Activated naive CD8-positive, alpha-beta T cell treated with anti-CD3 and anti-CD28 coated beads for 36 hours (primary cell): ENCODE results near the gene RESF1. TPM values are rescaled to one million over a fixed set of nuclear protein-coding genes. Genes with fewer than 3 reads are reported as not detected.
A peak's percentile ranks its signal among the peaks of the same experiment; 100 is the strongest.
"Not testable (repeated sequence)": the region's sequence is repeated elsewhere in the genome, so short reads cannot be mapped to it uniquely, and the experiment has no call there.

ENCODE experiments used
- DNase-seq: peaks from one replicate; pipeline ENCODE4 v3.0.0; 2021
- H3K27ac Mint-ChIP-seq: one replicate; pipeline ENCODE4 v1.8.0; 2022; ENCODE audit warnings: mild to moderate bottlenecking, moderate library complexity, mixed read lengths
- H3K27me3 Mint-ChIP-seq: one replicate; pipeline ENCODE4 v1.8.0; 2022; ENCODE audit warnings: mild to moderate bottlenecking, mixed read lengths
- H3K36me3 Mint-ChIP-seq: one replicate; pipeline ENCODE4 v1.8.0; 2021; ENCODE audit warnings: mild to moderate bottlenecking, mixed read lengths
- H3K4me1 Mint-ChIP-seq: one replicate; pipeline ENCODE4 v1.8.0; 2021; ENCODE audit warnings: mixed read lengths
- H3K4me3 Mint-ChIP-seq: one replicate; pipeline ENCODE4 v1.8.0; 2022; ENCODE audit warnings: mild to moderate bottlenecking, moderate library complexity, mixed read lengths
- H3K9me3 Mint-ChIP-seq: one replicate; pipeline ENCODE4 v1.8.0; 2022; ENCODE audit warnings: mixed read lengths
- total RNA-seq, 2 experiments: library from RNA; stranded (reverse); gene quantifications; one replicate each; pipeline ENCODE4 v1.2.3, GENCODE V29; 2021

The RESF1 gene, protein sequence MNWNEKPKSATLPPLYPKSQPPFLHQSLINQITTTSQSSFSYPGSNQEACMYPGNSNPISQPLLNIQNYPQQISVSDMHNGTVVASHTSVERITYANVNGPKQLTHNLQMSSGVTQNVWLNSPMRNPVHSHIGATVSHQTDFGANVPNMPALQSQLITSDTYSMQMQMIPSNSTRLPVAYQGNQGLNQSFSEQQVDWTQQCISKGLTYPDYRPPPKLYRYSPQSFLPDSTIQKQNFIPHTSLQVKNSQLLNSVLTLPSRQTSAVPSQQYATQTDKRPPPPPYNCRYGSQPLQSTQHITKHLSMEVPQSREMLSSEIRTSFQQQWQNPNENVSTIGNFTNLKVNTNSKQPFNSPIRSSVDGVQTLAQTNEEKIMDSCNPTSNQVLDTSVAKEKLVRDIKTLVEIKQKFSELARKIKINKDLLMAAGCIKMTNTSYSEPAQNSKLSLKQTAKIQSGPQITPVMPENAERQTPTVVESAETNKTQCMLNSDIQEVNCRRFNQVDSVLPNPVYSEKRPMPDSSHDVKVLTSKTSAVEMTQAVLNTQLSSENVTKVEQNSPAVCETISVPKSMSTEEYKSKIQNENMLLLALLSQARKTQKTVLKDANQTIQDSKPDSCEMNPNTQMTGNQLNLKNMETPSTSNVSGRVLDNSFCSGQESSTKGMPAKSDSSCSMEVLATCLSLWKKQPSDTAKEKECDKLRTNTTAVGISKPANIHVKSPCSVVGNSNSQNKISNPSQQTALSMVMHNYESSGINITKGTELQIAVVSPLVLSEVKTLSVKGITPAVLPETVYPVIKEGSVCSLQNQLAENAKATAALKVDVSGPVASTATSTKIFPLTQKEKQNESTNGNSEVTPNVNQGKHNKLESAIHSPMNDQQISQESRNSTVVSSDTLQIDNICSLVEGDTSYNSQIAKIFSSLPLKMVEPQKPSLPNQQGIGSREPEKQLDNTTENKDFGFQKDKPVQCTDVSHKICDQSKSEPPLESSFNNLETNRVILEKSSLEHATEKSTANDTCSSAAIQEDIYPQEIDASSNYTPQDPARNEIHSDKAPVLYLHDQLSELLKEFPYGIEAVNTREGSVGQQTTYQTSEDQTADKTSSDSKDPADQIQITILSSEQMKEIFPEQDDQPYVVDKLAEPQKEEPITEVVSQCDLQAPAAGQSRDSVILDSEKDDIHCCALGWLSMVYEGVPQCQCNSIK (N-terminal part only)
- total RNA-seq = 10 to 100 TPM; 76.5 to 79.1 TPM

DNA sequence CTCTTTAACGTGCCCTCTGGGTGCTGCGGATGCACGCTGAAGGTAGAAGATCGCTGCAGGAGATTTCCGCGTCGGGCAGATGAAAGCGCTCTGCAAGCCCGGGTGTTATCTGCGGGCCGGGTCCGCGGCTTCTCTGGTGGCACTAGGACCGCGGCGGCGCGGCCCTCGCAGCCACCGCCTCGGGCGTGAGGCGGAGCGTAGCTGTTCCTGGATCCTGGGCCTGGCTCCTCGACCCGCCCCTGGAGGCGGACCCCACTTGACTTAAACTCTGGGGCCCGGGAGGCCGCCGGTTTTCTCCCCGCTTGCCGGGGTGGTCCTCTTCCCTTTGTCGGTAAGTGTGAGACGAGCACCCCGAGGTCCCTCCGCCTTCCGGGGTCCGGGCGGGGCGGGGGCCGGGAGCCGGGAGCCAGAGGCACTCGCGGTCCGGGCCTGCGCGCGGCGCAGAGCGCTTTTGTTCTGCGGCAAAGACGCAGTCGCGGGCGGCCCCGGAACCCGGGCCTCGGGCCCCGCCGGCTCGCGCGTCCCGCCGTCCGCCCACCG is at the start of gene RESF1:
RESF1 (plus strand) TSS at position 255 of the 540 bp plus-strand sequence. CDS start 21,541 bp downstream, outside the sequence.
- H3K9me3 Mint-ChIP-seq = peaks cover 10% of the 10 kb centered on the region
- peak; percentile 86 for DNase-seq
- peaks cover 65% of the 10 kb centered on the region for H3K36me3 Mint-ChIP-seq

DNA sequence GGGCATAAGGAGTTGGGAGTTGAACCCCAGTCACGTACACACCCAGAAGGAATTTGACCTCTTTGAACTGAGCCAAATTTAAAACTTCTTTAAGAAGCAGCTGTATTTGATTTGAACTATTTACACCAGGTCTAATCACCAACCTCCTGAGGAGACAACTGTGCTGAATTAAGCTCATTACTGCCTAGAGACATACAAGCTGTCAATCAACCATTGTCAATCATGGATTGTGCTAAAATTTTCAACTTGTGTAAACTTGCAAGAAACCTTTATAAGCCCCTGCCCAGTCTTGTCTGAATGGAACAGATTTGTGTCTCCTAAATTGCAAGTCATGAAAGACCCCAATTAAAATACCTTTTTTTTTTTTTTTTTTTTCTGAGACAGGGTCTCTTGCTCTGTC is 44.3 kb upstream of the RESF1 start:
- H3K36me3 Mint-ChIP-seq = peaks cover 17% of the 10 kb centered on the region
- H3K9me3 Mint-ChIP-seq = peaks cover 17% of the 10 kb centered on the region
- no peak overlapping the region for H3K27ac Mint-ChIP-seq
- no peaks in the 10 kb centered on the region for H3K27me3 Mint-ChIP-seq
- no peak overlapping the region for H3K4me3 Mint-ChIP-seq
- DNase-seq = no peak
- H3K4me1 Mint-ChIP-seq = peaks cover 3% of the 10 kb centered on the region

More for the DNA sequence above, at the start of gene RESF1:
- Mint-ChIP-seq H3K27me3 (no peaks in the 10 kb centered on the region), H3K4me3 (peak within 1 kb of the TSS; percentile 94), H3K4me1 (peaks cover 52% of the 10 kb centered on the region), H3K27ac (peak within 1 kb of the TSS; percentile 96)

DNA sequence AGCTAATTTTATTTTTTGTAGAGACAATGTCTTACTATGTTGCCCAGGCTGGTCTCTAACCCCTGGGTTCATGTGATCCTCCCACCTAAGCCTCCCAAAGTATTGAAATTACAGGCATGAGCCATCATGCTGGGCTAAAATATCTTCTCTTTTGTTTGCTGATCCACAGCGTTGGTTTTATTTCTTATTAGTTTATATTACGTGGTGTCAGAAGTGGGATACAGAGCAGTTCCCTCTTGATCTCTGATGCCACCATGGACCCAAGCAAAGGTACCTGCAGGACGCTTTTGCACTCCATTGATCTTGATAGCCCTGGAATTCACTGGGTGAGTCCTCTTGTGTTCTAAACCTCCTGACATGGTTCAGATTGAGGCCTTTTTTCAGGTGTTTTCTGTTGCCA is 43.8 kb upstream of the RESF1 start:
- H3K27me3 Mint-ChIP-seq = no peaks in the 10 kb centered on the region
- peaks cover 17% of the 10 kb centered on the region for H3K36me3 Mint-ChIP-seq
- H3K9me3 Mint-ChIP-seq = peaks cover 17% of the 10 kb centered on the region
- no peak overlapping the region for H3K27ac Mint-ChIP-seq
- H3K4me1 Mint-ChIP-seq = peaks cover 3% of the 10 kb centered on the region
- no peak overlapping the region for H3K4me3 Mint-ChIP-seq
- no peak for DNase-seq

DNA sequence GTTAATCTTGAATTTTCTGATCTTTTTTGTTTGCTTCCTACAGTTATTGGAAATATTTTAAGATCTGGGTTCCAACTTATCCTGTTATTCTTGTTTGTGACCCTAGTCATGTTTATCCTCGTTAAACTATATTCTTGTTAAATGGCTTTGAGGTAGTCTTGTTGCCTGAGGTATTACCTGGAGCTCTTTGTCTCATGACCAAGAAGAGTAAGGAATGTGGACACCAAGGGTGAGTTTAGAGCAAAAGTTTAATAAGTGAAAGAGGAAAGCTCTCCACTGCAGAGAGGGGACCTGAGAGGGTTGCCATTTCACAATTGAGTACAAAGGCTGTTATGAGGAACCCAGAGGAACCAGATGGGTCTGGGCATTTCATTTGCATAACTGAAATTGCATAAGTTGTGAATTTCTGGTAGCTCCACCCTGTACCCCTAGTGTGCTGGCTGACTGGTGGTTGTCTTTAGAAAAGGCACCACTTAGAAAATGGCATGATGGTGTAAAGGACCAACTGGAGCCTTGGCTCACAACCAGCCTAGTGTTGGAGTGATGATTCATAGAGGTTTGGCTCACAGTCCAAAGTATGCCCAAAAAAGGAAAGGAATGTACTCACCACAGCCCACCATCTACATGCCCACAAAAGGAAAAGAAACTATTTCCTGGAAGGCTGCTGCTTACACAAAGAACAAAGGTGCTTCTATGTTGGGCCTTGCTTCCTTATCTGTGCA is 36.7 kb upstream of the RESF1 start:
- Mint-ChIP-seq H3K9me3 (peaks cover 24% of the 10 kb centered on the region), H3K4me3 (no peak overlapping the region), H3K36me3 (peaks cover 28% of the 10 kb centered on the region), H3K4me1 (peaks cover 8% of the 10 kb centered on the region), H3K27ac (peak overlapping the region; percentile 49), H3K27me3 (no peaks in the 10 kb centered on the region)
- no peak for DNase-seq

DNA sequence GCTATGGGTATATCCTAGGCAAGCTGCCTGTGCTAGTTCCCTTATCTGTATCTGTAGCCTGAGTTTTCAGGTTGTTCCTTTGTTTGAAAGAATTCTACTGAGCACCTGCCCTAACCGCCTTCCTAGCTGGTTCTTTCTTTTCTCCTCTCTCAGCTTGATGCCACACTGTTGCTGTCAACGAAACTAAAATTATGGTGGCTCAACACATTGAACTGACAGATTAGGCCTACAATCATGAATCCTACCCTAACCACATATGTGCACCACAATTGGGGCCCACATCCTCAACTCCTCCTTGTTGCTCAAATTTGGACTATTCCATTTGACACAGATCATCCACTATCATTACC is 36.2 kb upstream of the RESF1 start:
- H3K4me3 Mint-ChIP-seq = no peak overlapping the region
- peak overlapping the region; percentile 49 for H3K27ac Mint-ChIP-seq
- H3K27me3 Mint-ChIP-seq = no peaks in the 10 kb centered on the region
- H3K36me3 Mint-ChIP-seq = peaks cover 29% of the 10 kb centered on the region
- H3K9me3 Mint-ChIP-seq = peaks cover 25% of the 10 kb centered on the region
- DNase-seq = no peak
- peaks cover 8% of the 10 kb centered on the region for H3K4me1 Mint-ChIP-seq

DNA sequence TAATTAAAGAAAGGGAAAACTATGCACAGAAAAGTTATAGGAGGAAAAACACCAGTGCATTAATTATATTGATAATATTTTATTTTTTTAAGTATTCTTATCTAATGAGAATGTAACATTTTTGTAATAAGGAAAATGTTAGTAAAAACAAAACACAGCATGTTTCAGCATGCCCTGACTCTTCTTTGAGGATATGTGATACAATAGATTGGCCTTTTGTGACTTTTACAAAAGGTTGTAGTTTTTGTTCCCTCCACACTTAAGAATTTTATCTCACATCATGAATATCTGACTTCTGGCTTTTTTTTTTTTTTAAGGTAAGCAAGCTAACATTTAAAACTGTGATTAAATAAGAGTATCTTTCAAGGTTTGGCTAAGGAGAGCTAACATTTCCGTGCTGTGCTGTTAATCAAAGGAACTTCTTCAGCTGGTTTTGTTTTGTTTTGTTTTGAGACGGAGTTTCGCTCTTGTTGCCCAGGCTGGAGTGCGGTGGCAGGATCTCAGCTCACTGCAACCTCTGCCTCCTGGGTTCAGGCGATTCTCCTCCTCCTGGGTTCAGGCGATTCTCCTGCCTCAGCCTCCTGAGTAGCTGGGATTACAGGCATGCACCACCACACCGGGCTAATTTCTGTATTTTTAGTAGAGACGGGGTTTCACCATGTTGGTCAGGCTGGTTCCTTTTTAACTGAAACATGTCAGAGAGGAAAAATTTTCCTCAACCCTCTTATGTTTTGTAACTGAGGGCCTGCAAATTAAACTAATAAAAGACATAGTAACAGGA is 30.8 kb upstream of the RESF1 start:
- H3K4me1 Mint-ChIP-seq = peaks cover 44% of the 10 kb centered on the region
- peak; percentile 25 for DNase-seq
- H3K4me3 Mint-ChIP-seq = peak overlapping the region; percentile 81
- peaks cover 33% of the 10 kb centered on the region for H3K9me3 Mint-ChIP-seq
- H3K36me3 Mint-ChIP-seq = peaks cover 44% of the 10 kb centered on the region
- peak overlapping the region; percentile 98 for H3K27ac Mint-ChIP-seq
- H3K27me3 Mint-ChIP-seq = no peaks in the 10 kb centered on the region

DNA sequence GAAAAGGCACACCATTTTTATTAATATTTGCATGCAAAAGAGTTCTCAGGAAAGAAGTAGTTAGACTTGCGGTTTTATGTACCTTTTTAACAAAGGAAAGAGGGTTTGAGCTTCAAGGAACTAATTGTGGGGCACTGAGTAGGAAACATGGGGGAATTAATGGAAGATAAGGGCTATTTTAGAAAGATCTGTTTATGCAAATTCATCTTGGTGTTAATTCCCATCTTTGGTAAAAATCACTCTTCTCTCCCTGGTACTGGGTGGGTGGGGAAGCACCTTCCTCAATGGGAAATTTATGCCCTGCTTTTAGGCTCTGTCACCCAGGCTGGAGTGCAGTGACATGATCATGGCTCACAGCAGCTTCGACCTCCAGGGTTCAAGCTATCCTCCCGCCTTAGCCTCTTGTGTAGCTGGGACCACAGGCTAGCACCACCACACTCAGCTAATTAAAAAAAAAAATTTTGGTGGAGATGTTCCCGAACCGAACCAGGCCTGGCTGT is 30.1 kb upstream of the RESF1 start:
- Mint-ChIP-seq H3K27me3 (no peaks in the 10 kb centered on the region), H3K36me3 (peaks cover 42% of the 10 kb centered on the region), H3K9me3 (peaks cover 34% of the 10 kb centered on the region), H3K4me1 (peaks cover 45% of the 10 kb centered on the region), H3K27ac (peak overlapping the region; percentile 98), H3K4me3 (peak overlapping the region; percentile 81)
- DNase-seq = peak; percentile 7

DNA sequence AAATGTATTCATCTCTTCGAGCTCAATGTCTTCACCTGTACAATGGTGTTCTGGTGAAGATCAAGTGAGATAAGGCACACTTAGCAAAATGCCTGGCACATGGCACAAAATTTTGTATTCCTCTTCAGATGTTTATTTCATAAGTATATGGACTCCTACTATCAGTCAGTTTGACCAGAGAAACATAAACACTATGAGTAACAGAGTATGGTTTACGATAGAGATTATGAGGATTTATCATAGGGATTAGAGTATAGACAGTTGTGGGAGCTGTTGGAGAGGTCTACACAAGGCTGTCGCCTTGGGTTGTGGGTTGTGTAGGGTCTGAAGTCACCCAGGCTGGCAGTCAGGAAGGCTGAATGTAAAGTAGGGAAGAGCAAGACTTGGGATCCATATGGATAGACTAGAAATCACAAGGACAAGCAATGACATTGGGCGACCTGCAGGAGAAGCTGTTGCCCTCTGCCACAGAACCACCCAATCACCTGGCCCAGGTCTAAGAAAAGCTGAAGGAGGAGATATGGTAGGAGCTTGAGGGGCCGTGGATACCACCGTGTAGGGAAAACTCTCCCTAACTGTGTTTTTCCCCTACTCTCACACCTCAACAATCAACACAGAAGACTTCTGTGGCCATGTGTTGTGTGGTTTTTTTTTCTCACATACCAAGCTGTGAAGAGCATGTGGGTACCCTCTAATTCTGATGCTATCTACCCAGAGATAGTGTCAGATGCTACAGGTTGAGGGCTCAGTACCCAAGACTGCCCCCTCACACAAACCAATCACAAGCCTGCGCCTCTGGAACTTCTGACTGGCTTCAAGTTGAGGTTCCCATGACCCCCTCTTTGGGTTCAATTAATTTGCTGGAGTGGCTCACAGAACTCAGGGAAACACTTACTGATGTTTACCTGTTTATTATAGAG is 27.2 kb upstream of the RESF1 start:
- Mint-ChIP-seq H3K36me3 (peaks cover 48% of the 10 kb centered on the region), H3K27me3 (no peaks in the 10 kb centered on the region), H3K4me3 (no peak overlapping the region), H3K4me1 (peaks cover 45% of the 10 kb centered on the region), H3K27ac (peak overlapping the region; percentile 2), H3K9me3 (peaks cover 38% of the 10 kb centered on the region)
- no peak for DNase-seq

DNA sequence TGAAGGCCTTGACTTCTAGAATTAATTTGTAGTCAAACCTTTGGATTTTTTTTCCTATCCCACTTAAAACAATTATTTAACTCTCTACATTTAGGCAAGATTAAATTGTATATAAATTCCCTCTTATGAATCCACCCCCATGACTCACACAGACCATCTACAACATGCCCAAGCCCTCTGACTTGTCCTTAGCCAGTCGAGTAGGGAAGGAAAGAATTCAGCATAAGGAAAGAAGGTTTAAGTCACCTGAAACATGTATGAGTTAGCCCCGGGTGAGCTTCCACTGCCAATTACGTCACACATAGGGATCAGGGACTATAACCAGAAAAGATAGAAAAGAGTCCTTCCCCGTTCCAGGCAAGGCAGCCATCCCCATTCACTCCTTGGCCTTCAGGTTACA is 14.9 kb upstream of the RESF1 start:
- Mint-ChIP-seq H3K27me3 (no peaks in the 10 kb centered on the region), H3K4me1 (no peaks in the 10 kb centered on the region), H3K36me3 (peaks cover 41% of the 10 kb centered on the region), H3K9me3 (peaks cover 23% of the 10 kb centered on the region), H3K4me3 (no peak overlapping the region), H3K27ac (no peak overlapping the region)
- no peak for DNase-seq

DNA sequence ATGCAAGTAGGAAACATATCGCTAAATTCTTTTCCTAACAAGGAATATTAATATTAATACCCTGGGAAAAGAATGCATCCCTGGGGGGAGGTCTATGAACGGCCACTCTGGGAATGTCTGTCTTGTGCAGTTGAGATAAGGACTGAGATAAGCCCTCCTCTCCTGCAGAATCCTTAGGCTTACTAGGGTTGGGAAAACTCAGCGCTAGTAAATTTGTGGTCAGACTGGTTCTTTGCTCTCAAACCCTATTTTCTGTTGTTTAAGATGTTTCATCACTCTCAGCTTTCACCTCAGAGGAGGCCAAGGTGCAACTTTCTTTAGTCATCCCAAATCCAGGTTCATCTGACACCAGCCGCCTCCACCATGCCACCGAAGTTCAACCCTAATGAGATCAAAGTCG is 11.2 kb upstream of the RESF1 start:
- Mint-ChIP-seq H3K9me3 (peaks cover 35% of the 10 kb centered on the region), H3K27me3 (no peaks in the 10 kb centered on the region), H3K4me1 (peaks cover 17% of the 10 kb centered on the region), H3K4me3 (no peak overlapping the region), H3K27ac (no peak overlapping the region), H3K36me3 (peaks cover 47% of the 10 kb centered on the region)
- DNase-seq = no peak

DNA sequence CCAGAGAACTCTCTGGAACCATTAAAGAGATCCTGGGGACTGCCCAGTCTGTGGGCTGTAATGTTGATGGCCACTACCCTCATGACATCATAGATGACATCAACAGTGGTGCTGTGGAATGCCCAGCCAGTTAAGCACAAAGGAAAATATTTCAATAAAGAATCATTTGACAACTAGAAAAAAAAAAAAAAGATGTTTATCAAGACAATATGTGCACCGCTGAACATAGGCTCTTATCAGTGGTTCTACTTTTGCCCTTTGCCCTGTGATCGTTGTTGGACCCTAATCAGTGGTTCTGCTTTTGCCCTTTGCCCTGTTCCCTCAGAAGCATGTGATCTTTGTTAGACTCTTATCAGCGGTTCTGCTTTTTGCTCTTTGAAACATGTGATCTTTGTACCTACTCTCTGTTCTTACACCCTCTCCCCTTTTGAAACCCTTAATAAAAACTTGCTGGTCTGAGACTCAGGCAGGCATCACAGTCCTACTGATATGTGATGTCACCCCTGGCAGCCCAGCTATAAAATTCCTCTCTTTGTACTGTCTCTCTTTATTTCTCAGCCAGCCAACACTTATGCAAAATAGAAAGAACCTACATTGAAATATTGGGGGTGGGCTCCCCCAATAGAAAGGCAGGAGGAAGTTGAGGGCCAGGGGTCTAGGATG is 10.4 kb upstream of the RESF1 start:
- Mint-ChIP-seq H3K4me1 (peaks cover 21% of the 10 kb centered on the region), H3K36me3 (peaks cover 40% of the 10 kb centered on the region), H3K9me3 (peaks cover 32% of the 10 kb centered on the region)
- H3K27ac Mint-ChIP-seq, DNase-seq, H3K4me3 Mint-ChIP-seq, H3K27me3 Mint-ChIP-seq: not testable (repeated sequence)

DNA sequence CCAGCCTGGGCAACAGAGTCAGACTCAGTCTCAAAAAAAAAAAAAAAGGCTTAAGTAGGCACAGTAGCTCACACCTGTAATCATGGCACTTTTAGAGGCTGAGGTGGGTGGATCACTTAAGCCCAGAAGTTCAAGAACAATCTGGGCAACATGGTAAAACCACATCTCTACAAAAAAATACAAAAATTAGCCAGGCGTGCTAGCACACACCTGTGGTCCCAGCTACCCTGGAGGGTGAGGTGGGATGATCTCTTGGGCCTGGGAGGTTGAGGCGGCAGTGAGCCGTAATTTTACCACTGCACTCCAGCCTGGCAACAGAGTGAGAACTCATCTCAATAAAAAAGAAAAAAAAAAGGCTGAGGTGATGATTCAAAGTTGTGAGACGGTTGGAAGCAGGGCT is 9.1 kb upstream of the RESF1 start:
- no peak overlapping the region for H3K27ac Mint-ChIP-seq
- no peak overlapping the region for H3K4me3 Mint-ChIP-seq
- peaks cover 35% of the 10 kb centered on the region for H3K36me3 Mint-ChIP-seq

More for the DNA sequence above, 9.1 kb upstream of the RESF1 start:
- DNase-seq = no peak
- no peaks in the 10 kb centered on the region for H3K27me3 Mint-ChIP-seq
- peaks cover 28% of the 10 kb centered on the region for H3K9me3 Mint-ChIP-seq
- H3K4me1 Mint-ChIP-seq = peaks cover 28% of the 10 kb centered on the region
